Measurements from ENCODE around the gene LCTL. TPM values are rescaled to one million over a fixed set of nuclear protein-coding genes. Genes with fewer than 3 reads are reported as not detected.

Gene LCTL
- total RNA-seq, 1 donor from 2014 or later, result not detected

- no peaks in the 10 kb centered on the region for H3K27me3 Mint-ChIP-seq (ENCODE audit: unreplicated experiment)
- no peak for TF ChIP-seq CTCF (IDR thresholded peaks at IDR 0.05)
- H3K4me1 Mint-ChIP-seq (ENCODE audit: unreplicated experiment), result no peaks in the 10 kb centered on the region
- no peak for DNase-seq (ENCODE audit: extremely low spot score, unreplicated experiment)
- no peak overlapping the region for H3K4me3 Mint-ChIP-seq (ENCODE audit: unreplicated experiment)
- peaks cover 23% of the 10 kb centered on the region for H3K36me3 Mint-ChIP-seq (ENCODE audit: unreplicated experiment)
- H3K27ac Mint-ChIP-seq (ENCODE audit: unreplicated experiment), result no peak overlapping the region
- H3K9me3 Mint-ChIP-seq (ENCODE audit: unreplicated experiment), result no peaks in the 10 kb centered on the region
Observed at GRCh38 chr15:66523926-66524325, 41.9 kb downstream of the LCTL start.

- Mint-ChIP-seq H3K4me3 (ENCODE audit: unreplicated experiment) (no peak overlapping the region), H3K9me3 (ENCODE audit: unreplicated experiment) (no peaks in the 10 kb centered on the region), H3K27ac (ENCODE audit: unreplicated experiment) (no peak overlapping the region), H3K27me3 (ENCODE audit: unreplicated experiment) (no peaks in the 10 kb centered on the region), H3K4me1 (ENCODE audit: unreplicated experiment) (peaks cover 3% of the 10 kb centered on the region), H3K36me3 (ENCODE audit: unreplicated experiment) (peaks cover 9% of the 10 kb centered on the region)
- TF ChIP-seq CTCF (IDR thresholded peaks at IDR 0.05), result no peak
- DNase-seq (ENCODE audit: extremely low spot score, unreplicated experiment), result no peak
Observed at GRCh38 chr15:66515901-66516322, 49.9 kb downstream of the LCTL start.

- H3K9me3 Mint-ChIP-seq (ENCODE audit: unreplicated experiment), result no peaks in the 10 kb centered on the region
- H3K4me1 Mint-ChIP-seq (ENCODE audit: unreplicated experiment), result peaks cover 3% of the 10 kb centered on the region
- H3K27me3 Mint-ChIP-seq (ENCODE audit: unreplicated experiment), result no peaks in the 10 kb centered on the region
- no peak for DNase-seq (ENCODE audit: extremely low spot score, unreplicated experiment)
- peaks cover 9% of the 10 kb centered on the region for H3K36me3 Mint-ChIP-seq (ENCODE audit: unreplicated experiment)
- no peak overlapping the region for H3K4me3 Mint-ChIP-seq (ENCODE audit: unreplicated experiment)
- H3K27ac Mint-ChIP-seq (ENCODE audit: unreplicated experiment), result no peak overlapping the region
- TF ChIP-seq CTCF (IDR thresholded peaks at IDR 0.05), result no peak
Observed at GRCh38 chr15:66514586-66514985, 51.2 kb downstream of the LCTL start.

GRCh38 chr15:66508293-66508883 lies 57.4 kb downstream of the LCTL start:
- peaks cover 18% of the 10 kb centered on the region for H3K4me1 Mint-ChIP-seq (ENCODE audit: unreplicated experiment)
- H3K27me3 Mint-ChIP-seq (ENCODE audit: unreplicated experiment), result no peaks in the 10 kb centered on the region
- H3K9me3 Mint-ChIP-seq (ENCODE audit: unreplicated experiment), result no peaks in the 10 kb centered on the region
- H3K36me3 Mint-ChIP-seq (ENCODE audit: unreplicated experiment), result no peaks in the 10 kb centered on the region
- no peak for TF ChIP-seq CTCF (IDR thresholded peaks at IDR 0.05)
- no peak for DNase-seq (ENCODE audit: extremely low spot score, unreplicated experiment)
- H3K4me3 Mint-ChIP-seq (ENCODE audit: unreplicated experiment), result no peak overlapping the region
- H3K27ac Mint-ChIP-seq (ENCODE audit: unreplicated experiment), result no peak overlapping the region

- H3K36me3 Mint-ChIP-seq (ENCODE audit: unreplicated experiment), result peaks cover 18% of the 10 kb centered on the region
- H3K4me1 Mint-ChIP-seq (ENCODE audit: unreplicated experiment), result peaks cover 32% of the 10 kb centered on the region
- no peaks in the 10 kb centered on the region for H3K27me3 Mint-ChIP-seq (ENCODE audit: unreplicated experiment)
- peak overlapping the region; percentile 97 for H3K4me3 Mint-ChIP-seq (ENCODE audit: unreplicated experiment)
- no peak for DNase-seq (ENCODE audit: extremely low spot score, unreplicated experiment)
- TF ChIP-seq CTCF (IDR thresholded peaks at IDR 0.05), result no peak
- H3K27ac Mint-ChIP-seq (ENCODE audit: unreplicated experiment), result peak overlapping the region; percentile 98
- H3K9me3 Mint-ChIP-seq (ENCODE audit: unreplicated experiment), result no peaks in the 10 kb centered on the region
Observed at GRCh38 chr15:66505818-66506217, 60.0 kb downstream of the LCTL start.
